HepG2 (cell line): ENCODE measurements around the gene RNF213. TPM values are rescaled to one million over a fixed set of nuclear protein-coding genes. Genes with fewer than 3 reads are reported as not detected.

Experiments used
- ATAC-seq: fragments of 200-7000 bp; cut with Tn5 transposase; 3 replicates; pipeline ENCODE4 v1.9.1; 2020; ENCODE audit warnings: mild to moderate bottlenecking, moderate library complexity
- BruUV-seq: library from RNA; stranded (reverse); fragments of 400-500 nt; replicated peaks from 2 replicates; lab custom pipeline; 2021; lab: Mats Ljungman, UMichigan
- CTCF ChIA-PET: fragments of 300-600 bp; formaldehyde crosslinking; extraction: SDS; loops from one replicate; lab custom pipeline; 2021; ENCODE audit warnings: low total read pairs, inconsistent platforms, low intra/inter-chr PET ratio; lab: Yijun Ruan, JAX
- POLR2A ChIA-PET: fragments of 350-600 bp; sonication (Branson Sonifier 250); formaldehyde crosslinking; loops from one replicate; lab custom pipeline; 2020; ENCODE audit warnings: antibody characterized with exemption, inconsistent platforms; lab: Yijun Ruan, JAX
- DNase-seq: peaks from one replicate; pipeline ENCODE4 v3.0.0-alpha.2; 2015; ENCODE audit warnings: low spot score
- FAIRE-seq: peaks from 3 replicates; lab custom pipeline; 2011; peaks lifted over from hg19 to GRCh38; lab: Jason Lieb, UNC
- H2AFZ ChIP-seq: one replicate; pipeline ENCODE4 v1.6.1; 2011; ENCODE audit warnings: low read length, inconsistent platforms
- H3K27ac ChIP-seq: fragments of 300-600 bp; 3 replicates; pipeline ENCODE4 v1.8.0; 2011; ENCODE audit warnings: mixed run types, mild to moderate bottlenecking, mixed read lengths, low read length, inconsistent platforms; ENCODE audit not compliant: insufficient read depth; ENCODE audit errors: extremely low read length
- H3K27me3 ChIP-seq, 2 experiments: fragments of 200-600 bp in 1 of 2; 2 replicates in 1 of 2; 3 replicates in 1 of 2; pipeline versions ENCODE4 v1.6.0 to v1.8.0; 2011; ENCODE audit warnings: low read length in 2 of 2, mild to moderate bottlenecking in 2 of 2, moderate library complexity in 2 of 2, inconsistent platforms in 1 of 2; ENCODE audit not compliant: insufficient read depth in 2 of 2, control insufficient read depth in 1 of 2
- H3K36me3 ChIP-seq, 2 experiments: fragments of 200-600 bp in 1 of 2; replicated peaks in 1 of 2; 2 replicates in 1 of 2; 3 replicates in 1 of 2; pipeline versions ENCODE4 v1.5.1 to v1.8.0; 2011; ENCODE audit warnings: low read length in 2 of 2, inconsistent platforms in 1 of 2; ENCODE audit not compliant: insufficient read depth in 2 of 2, control insufficient read depth in 1 of 2
- H3K4me1 ChIP-seq: 2 replicates; pipeline ENCODE4 v1.5.1; 2012; ENCODE audit warnings: low read length, inconsistent platforms; ENCODE audit not compliant: insufficient read depth
- H3K4me2 ChIP-seq: 2 replicates; pipeline ENCODE4 v1.6.0; 2011; ENCODE audit warnings: low read depth, low read length, inconsistent platforms
- H3K4me3 ChIP-seq, 3 experiments: fragments of 200-600 bp in 1 of 3; sonication (generic), shearing (Covaris generic) in 1 of 3; replicated peaks in 1 of 3; 2 replicates each; pipeline ENCODE4 v1.5.1; 2011 to 2016; ENCODE audit warnings: low read length in 3 of 3, inconsistent platforms in 2 of 3, low read depth in 2 of 3, mild to moderate bottlenecking in 2 of 3, control low read depth in 1 of 3, mixed read lengths in 1 of 3; ENCODE audit not compliant: insufficient read depth in 1 of 3
- H3K79me2 ChIP-seq: one replicate; pipeline ENCODE4 v1.6.1; 2011; ENCODE audit warnings: low read length, inconsistent platforms; ENCODE audit not compliant: insufficient read depth
- H3K9ac ChIP-seq: 2 replicates; pipeline ENCODE4 v1.6.0; 2011; ENCODE audit warnings: mild to moderate bottlenecking, low read depth, low read length, inconsistent platforms; ENCODE audit not compliant: insufficient read depth
- H3K9me3 ChIP-seq: 2 replicates; pipeline ENCODE4 v1.5.1; 2012; ENCODE audit warnings: mild to moderate bottlenecking, low read length
- H4K20me1 ChIP-seq: 2 replicates; pipeline ENCODE4 v1.6.0; 2011; ENCODE audit warnings: inconsistent platforms, mild to moderate bottlenecking, low read length, moderate library complexity; ENCODE audit not compliant: insufficient read depth
- FLYWCH1 ChIP-seq: sonication (generic); formaldehyde crosslinking; IDR thresholded peaks from 2 replicates; pipeline ENCODE4 v1.8.1; 2023; ENCODE audit warnings: mild to moderate bottlenecking, missing genetic modification reagents
- IRX3 ChIP-seq: sonication (generic); formaldehyde crosslinking; IDR thresholded peaks from 2 replicates; pipeline ENCODE4 v1.8.1; 2023; ENCODE audit warnings: mild to moderate bottlenecking, low read depth, missing genetic modification reagents, borderline replicate concordance
- MXD3 ChIP-seq: IDR thresholded peaks from 2 replicates; pipeline ENCODE4 v1.6.1; 2016; ENCODE audit warnings: mild to moderate bottlenecking, missing biosample characterization, missing genetic modification reagents
- SMAD3 ChIP-seq: sonication (generic); formaldehyde crosslinking; IDR thresholded peaks from 2 replicates; pipeline ENCODE4 v1.4.0; 2020; ENCODE audit warnings: missing genetic modification reagents
- ZNF224 ChIP-seq: sonication (generic); formaldehyde crosslinking; IDR thresholded peaks from 2 replicates; pipeline ENCODE4 v1.5.0; 2020; ENCODE audit warnings: mild to moderate bottlenecking, missing genetic modification reagents
- ZSCAN9 ChIP-seq: IDR thresholded peaks from 2 replicates; pipeline ENCODE4 v1.6.1; 2016; ENCODE audit warnings: borderline replicate concordance
- WGBS: methylation state at CpG from one replicate; pipeline ENCODE4 v1.1.6; 2017; ENCODE audit warnings: low lambda C conversion rate; 5-methylcytosine and 5-hydroxymethylcytosine counted together
- in situ Hi-C: cut with HindIII; loops from 2 replicates; pipeline ENCODE4 v1.10.0; 2017; ENCODE audit warnings: low pct_unique_long_range_greater_than_20kb; ENCODE audit not compliant: extremely low pct_ligation_motif_present
- intact Hi-C: fragments of 100-400 bp; cut with micrococcal nuclease; formaldehyde crosslinking; loops from one replicate; pipeline ENCODE4 v1.10.0; 2022; ENCODE audit not compliant: unreplicated experiment
- polyA plus RNA-seq, 8 experiments: library from polyadenylated mRNA; depleted of rRNA in 3 of 8; stranded (reverse) in 7 of 8; unstranded in 1 of 8; fragments of >200 nt; fragmentation: Illumina TruSeq in 4 of 8; extraction: Trizol in 4 of 8; gene quantifications; 2 replicates each; pipeline versions ENCODE4 v1.2.1 to v1.2.3, GENCODE V29; 2011 to 2016; ENCODE audit warnings: low read depth in 4 of 8, missing spikeins in 1 of 8, mixed read lengths in 1 of 8; ENCODE audit not compliant: insufficient read depth in 1 of 8
- total RNA-seq, 5 experiments: library from RNA; depleted of rRNA; stranded (reverse); fragments of >200 nt; fragmentation: Illumina TruSeq; extraction: Trizol; gene quantifications; 2 replicates each; pipeline ENCODE4 v1.2.3, GENCODE V29; 2016; ENCODE audit warnings: low read depth in 1 of 5
- TF ChIP-seq, protein P1 (sequence below): sonication (generic); formaldehyde crosslinking; IDR thresholded peaks from 2 replicates; pipeline ENCODE4 v1.4.0; 2020; ENCODE audit warnings: missing genetic modification reagents

RNF213 gene
- total and polyA plus RNA-seq, 2 of the 13 experiments (the other 11 are each of a cell fraction or from before 2014, with no cell fraction given) = 38.6 to 38.7 TPM

- DNase-seq (no peak), ATAC-seq (no peak), FAIRE-seq (no peak)
- BruUV-seq = no TSS peak
- Histone ChIP-seq H3K27ac (no peak overlapping the region), H3K79me2 (no peaks in the 10 kb centered on the region), H3K4me1 (peaks cover 13% of the 10 kb centered on the region), H3K4me2 (no peak overlapping the region), H4K20me1 (peaks cover 14% of the 10 kb centered on the region; the same call in 1 of the 2 replicates), H3K9ac (no peak overlapping the region), H3K9me3 (no peaks in the 10 kb centered on the region), H3K4me3 (no peak overlapping the region), H2AFZ (no peak overlapping the region), H3K36me3 (no peaks in the 10 kb centered on the region), H3K27me3 (peaks cover 12 to 27% of the 10 kb centered on the region in 2 experiments; a peak in 3 of 5 replicates)
- ChIA-PET POLR2A (no interaction called here), CTCF (no interaction called here)
- in situ Hi-C loops (no loop called here), intact Hi-C loops (no loop called here)
- WGBS = 18% methylated on average over 4 of the region's 6 CpGs
- TF ChIP-seq MXD3 (CRISPR knock-in tag) (no peak), IRX3 (CRISPR knock-in tag) (no peak), ZSCAN9 (CRISPR knock-in tag) (no peak), SMAD3 (CRISPR knock-in tag) (no peak), ZNF224 (CRISPR knock-in tag) (no peak), FLYWCH1 (CRISPR knock-in tag) (no peak)
- TF ChIP-seq, protein P1, sequence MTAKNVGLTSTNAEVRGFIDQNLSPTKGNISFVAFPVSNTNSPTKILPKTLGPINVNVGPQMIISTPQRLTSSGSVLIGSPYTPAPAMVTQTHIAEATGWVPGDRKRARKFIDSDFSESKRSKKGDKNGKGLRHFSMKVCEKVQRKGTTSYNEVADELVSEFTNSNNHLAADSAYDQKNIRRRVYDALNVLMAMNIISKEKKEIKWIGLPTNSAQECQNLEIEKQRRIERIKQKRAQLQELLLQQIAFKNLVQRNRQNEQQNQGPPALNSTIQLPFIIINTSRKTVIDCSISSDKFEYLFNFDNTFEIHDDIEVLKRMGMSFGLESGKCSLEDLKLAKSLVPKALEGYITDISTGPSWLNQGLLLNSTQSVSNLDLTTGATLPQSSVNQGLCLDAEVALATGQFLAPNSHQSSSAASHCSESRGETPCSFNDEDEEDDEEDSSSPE = no peak
Measured at GRCh38 chr17:80444644-80444979, 184.0 kb downstream of the RNF213 start.
